C4-2B (cell line): ENCODE data around the gene DDX42.

ENCODE experiments used
- ZFX ChIP-seq: fragments of 450-650 bp; IDR thresholded peaks from 2 replicates; pipeline ENCODE4 v1.6.1; 2017
- TF ChIP-seq, protein P1 (sequence below): fragments of 450-650 bp; conservative IDR thresholded peaks from 2 replicates; pipeline ENCODE4 v1.5.1; 2017; ENCODE audit warnings: mild to moderate bottlenecking

GRCh38 chr17:63785556-63785955 lies 11.6 kb downstream of the DDX42 start:
- TF ChIP-seq, protein P1, sequence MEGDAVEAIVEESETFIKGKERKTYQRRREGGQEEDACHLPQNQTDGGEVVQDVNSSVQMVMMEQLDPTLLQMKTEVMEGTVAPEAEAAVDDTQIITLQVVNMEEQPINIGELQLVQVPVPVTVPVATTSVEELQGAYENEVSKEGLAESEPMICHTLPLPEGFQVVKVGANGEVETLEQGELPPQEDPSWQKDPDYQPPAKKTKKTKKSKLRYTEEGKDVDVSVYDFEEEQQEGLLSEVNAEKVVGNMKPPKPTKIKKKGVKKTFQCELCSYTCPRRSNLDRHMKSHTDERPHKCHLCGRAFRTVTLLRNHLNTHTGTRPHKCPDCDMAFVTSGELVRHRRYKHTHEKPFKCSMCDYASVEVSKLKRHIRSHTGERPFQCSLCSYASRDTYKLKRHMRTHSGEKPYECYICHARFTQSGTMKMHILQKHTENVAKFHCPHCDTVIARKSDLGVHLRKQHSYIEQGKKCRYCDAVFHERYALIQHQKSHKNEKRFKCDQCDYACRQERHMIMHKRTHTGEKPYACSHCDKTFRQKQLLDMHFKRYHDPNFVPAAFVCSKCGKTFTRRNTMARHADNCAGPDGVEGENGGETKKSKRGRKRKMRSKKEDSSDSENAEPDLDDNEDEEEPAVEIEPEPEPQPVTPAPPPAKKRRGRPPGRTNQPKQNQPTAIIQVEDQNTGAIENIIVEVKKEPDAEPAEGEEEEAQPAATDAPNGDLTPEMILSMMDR: no peak
- no peak for TF ChIP-seq ZFX
